Measurements from ENCODE around the gene MAP2K3. TPM values are rescaled to one million over a fixed set of nuclear protein-coding genes. Genes with fewer than 3 reads are reported as not detected.

The MAP2K3 gene
- total RNA-seq, 4 donors from 2014 or later = 15.7 to 170 (median 63.8) TPM

DNA sequence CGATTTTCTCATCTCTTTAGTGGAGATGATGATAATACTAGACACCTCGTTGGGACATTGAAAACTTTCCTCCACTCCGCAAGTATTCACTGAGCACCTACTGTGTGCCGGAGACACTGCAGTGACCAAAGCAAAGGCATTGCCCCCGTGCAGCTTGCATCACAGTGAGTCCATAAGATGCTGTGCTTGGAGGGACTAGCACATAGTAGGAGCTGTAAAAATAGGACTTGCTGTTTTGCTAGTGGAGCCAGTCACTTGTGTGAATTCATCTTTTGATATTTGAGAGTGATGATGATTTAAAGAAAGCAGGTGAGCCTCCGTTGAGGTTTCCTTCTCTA, 5.3 kb upstream of the MAP2K3 start:
- H3K27me3 ChIP-seq = no peaks in the 10 kb centered on the region
- in situ Hi-C loops (cut with MboI; ENCODE audit: low sequenced_read_pairs in 4 of 4) = loop anchor here in 1 of 4 donors (10.0 kb wide), 1 partner anchor 244 kb away; no protein-coding TSS in a partner anchor
- no peaks in the 10 kb centered on the region for H3K36me3 ChIP-seq
- DNase-seq (no peak), ATAC-seq (no peak)
- intact Hi-C loops (cut with DNase I; ENCODE audit: low total_unique reads) = loop anchor here (2.0 to 5.0 kb wide), 3 partner anchors 26 to 70 kb away; partner anchors contain the start of gene NATD1
- H3K4me3 ChIP-seq = no peak overlapping the region
- TF ChIP-seq POLR2A (IDR thresholded peaks at IDR 0.05) = no peak
- TF ChIP-seq, protein P1, sequence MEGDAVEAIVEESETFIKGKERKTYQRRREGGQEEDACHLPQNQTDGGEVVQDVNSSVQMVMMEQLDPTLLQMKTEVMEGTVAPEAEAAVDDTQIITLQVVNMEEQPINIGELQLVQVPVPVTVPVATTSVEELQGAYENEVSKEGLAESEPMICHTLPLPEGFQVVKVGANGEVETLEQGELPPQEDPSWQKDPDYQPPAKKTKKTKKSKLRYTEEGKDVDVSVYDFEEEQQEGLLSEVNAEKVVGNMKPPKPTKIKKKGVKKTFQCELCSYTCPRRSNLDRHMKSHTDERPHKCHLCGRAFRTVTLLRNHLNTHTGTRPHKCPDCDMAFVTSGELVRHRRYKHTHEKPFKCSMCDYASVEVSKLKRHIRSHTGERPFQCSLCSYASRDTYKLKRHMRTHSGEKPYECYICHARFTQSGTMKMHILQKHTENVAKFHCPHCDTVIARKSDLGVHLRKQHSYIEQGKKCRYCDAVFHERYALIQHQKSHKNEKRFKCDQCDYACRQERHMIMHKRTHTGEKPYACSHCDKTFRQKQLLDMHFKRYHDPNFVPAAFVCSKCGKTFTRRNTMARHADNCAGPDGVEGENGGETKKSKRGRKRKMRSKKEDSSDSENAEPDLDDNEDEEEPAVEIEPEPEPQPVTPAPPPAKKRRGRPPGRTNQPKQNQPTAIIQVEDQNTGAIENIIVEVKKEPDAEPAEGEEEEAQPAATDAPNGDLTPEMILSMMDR (IDR thresholded peaks at IDR 0.05 in 4 of 5, conservative IDR thresholded peaks at IDR 0.05 in 1 of 5) = no peak
- H3K4me1 ChIP-seq = peaks cover 48 to 52% of the 10 kb centered on the region in 2 donors
- H3K9me3 ChIP-seq = no peaks in the 10 kb centered on the region
- peak overlapping the region; percentile 74 to 99 (median 95) for H3K27ac ChIP-seq

DNA sequence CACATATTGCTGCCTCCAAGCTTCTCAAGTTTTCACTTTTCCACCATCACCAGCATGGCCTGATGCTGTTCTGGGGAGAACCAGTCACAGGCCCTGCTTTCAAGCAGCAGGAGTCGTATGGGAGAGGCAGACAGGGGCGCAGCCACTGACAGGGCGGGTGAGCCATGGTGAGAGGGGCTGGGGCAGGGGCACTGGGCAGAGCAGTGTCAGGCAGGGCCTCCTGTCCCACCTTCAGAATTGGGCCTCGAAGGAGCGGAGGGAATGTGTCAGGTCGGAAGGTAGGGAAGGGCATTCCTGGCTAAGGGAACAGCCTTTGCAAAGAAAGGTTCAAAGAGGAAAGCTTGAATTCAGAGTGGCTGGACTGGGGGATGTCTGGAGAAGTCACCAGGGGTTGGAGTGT, 4.9 kb upstream of the MAP2K3 start:
- H3K4me1 ChIP-seq = peaks cover 44 to 49% of the 10 kb centered on the region in 2 donors
- in situ Hi-C loops (cut with MboI; ENCODE audit: low sequenced_read_pairs in 4 of 4) = loop anchor here in 1 of 4 donors (10.0 kb wide), 1 partner anchor 245 kb away; no protein-coding TSS in a partner anchor

DNA sequence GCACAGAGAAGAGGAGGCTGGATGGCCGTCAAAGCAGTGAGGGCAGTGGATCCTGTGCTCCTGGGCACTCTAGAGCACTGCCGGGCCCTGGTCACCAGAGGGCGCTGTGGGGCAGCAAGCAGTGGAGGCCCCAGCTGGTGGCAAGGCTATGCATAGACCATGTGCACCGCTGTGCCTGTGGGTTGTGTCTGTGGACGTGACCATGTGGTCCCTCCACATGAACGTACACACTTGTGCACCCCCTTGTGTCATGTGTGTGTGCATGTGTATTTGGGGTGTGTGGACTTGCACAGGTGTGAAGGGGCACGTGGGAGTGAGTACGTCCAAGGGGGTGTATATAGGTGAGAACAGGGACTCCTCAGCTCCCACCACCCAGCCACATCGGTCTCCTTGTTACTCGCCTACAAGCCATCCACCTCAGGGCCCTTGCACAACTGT, 4.4 kb upstream of the MAP2K3 start:
- DNase-seq (peak; percentile 85 to 90), ATAC-seq (peak; percentile 20 to 26)
- intact Hi-C loops (cut with DNase I; ENCODE audit: low total_unique reads) = loop anchor here (1.0 to 5.0 kb wide), 4 partner anchors 10 to 231 kb away; partner anchors contain the start of genes DHRS7B and KCNJ12
- Histone ChIP-seq H3K9me3 (no peaks in the 10 kb centered on the region), H3K4me1 (peaks cover 39 to 44% of the 10 kb centered on the region in 2 donors), H3K27ac (peak overlapping the region; percentile 74 to 99 (median 95)), H3K36me3 (no peaks in the 10 kb centered on the region), H3K27me3 (no peaks in the 10 kb centered on the region), H3K4me3 (no peak overlapping the region)
- in situ Hi-C loops (cut with MboI; ENCODE audit: low sequenced_read_pairs in 4 of 4) = loop anchor here in 1 of 4 donors (10.0 kb wide), 1 partner anchor 155 kb away; the partner anchor contains the start of gene DHRS7B
- TF ChIP-seq, protein P1 (IDR thresholded peaks at IDR 0.05 in 4 of 5, conservative IDR thresholded peaks at IDR 0.05 in 1 of 5) = peak; percentile 97 to 99 (median 99)
- TF ChIP-seq POLR2A (IDR thresholded peaks at IDR 0.05) = no peak

More for the DNA sequence above, 4.9 kb upstream of the MAP2K3 start:
- DNase-seq (no peak), ATAC-seq (no peak)
- no peaks in the 10 kb centered on the region for H3K9me3 ChIP-seq
- H3K27me3 ChIP-seq = no peaks in the 10 kb centered on the region
- no peak overlapping the region for H3K4me3 ChIP-seq
- intact Hi-C loops (cut with DNase I; ENCODE audit: low total_unique reads) = loop anchor here (2.0 to 5.0 kb wide), 3 partner anchors 27 to 71 kb away; partner anchors contain the start of gene NATD1
- TF ChIP-seq, protein P1 (IDR thresholded peaks at IDR 0.05 in 4 of 5, conservative IDR thresholded peaks at IDR 0.05 in 1 of 5) = no peak
- no peak for TF ChIP-seq POLR2A (IDR thresholded peaks at IDR 0.05)
- no peaks in the 10 kb centered on the region for H3K36me3 ChIP-seq
- peak overlapping the region; percentile 74 to 99 (median 95) for H3K27ac ChIP-seq

DNA sequence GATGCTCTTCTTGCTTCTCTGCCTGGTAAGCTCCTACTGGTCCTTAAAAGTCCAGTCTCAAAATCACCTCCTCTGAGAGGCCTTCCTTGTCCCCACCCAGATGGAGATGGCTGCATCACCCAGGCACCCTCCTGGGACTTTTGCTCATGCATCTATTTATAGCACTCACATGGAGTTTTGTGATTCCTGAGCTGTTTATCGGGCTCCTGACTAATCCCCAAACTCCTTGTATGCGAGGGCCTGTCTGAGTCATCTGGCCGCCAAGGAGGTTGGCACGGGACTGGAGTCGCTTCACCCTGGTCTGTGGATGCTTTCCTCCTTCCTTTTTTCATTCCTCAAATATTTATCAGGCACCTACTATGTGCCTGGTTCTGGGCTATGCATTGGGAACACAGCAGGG, 2.3 kb upstream of the MAP2K3 start:
- ATAC-seq (peak; percentile 53 to 63), DNase-seq (peak; percentile 84 to 91)
- no peaks in the 10 kb centered on the region for H3K36me3 ChIP-seq
- H3K4me3 ChIP-seq = no peak overlapping the region
- intact Hi-C loops (cut with DNase I; ENCODE audit: low total_unique reads) (loop anchor here (5.0 kb wide), 1 partner anchor 95 kb away; the partner anchor contains the start of gene KCNJ12), in situ Hi-C loops (cut with MboI; ENCODE audit: low sequenced_read_pairs in 4 of 4) (loop anchor here in 1 of 4 donors (10.0 kb wide), 1 partner anchor 157 kb away; the partner anchor contains the start of gene DHRS7B)
- TF ChIP-seq, protein P1 (IDR thresholded peaks at IDR 0.05 in 4 of 5, conservative IDR thresholded peaks at IDR 0.05 in 1 of 5) = no peak
- TF ChIP-seq POLR2A (IDR thresholded peaks at IDR 0.05) = peak in 1 of 2 donors; percentile 40
- H3K9me3 ChIP-seq = no peaks in the 10 kb centered on the region
- peak overlapping the region; percentile 86 to 99 (median 95) for H3K27ac ChIP-seq
- no peaks in the 10 kb centered on the region for H3K27me3 ChIP-seq
- H3K4me1 ChIP-seq = peaks cover 49 to 52% of the 10 kb centered on the region in 2 donors

Data from gastrocnemius medialis (tissue), 4 donors.